Stimulated activated CD4-positive, alpha-beta T cell treated with anti-CD3 and anti-CD28 coated beads, Interleukin-12 subunit alpha, Interleukin-12 subunit beta, amount 100 ng/mL, for 4 hours (primary cell): ENCODE data around the gene PRPS2.
A peak's percentile ranks its signal among the peaks of the same experiment; 100 is the strongest.

Experiments used
- DNase-seq: peaks from one replicate; pipeline ENCODE4 v3.0.0-alpha.2; 2020

Gene PRPS2

GRCh38 chrX:12791257-12792228 is at the start of gene PRPS2:
Gene PRPS2 (plus strand): TSS chrX:12791412. CDS start chrX:12791498, 86 bp downstream.
- peak; percentile 71 for DNase-seq

DNA sequence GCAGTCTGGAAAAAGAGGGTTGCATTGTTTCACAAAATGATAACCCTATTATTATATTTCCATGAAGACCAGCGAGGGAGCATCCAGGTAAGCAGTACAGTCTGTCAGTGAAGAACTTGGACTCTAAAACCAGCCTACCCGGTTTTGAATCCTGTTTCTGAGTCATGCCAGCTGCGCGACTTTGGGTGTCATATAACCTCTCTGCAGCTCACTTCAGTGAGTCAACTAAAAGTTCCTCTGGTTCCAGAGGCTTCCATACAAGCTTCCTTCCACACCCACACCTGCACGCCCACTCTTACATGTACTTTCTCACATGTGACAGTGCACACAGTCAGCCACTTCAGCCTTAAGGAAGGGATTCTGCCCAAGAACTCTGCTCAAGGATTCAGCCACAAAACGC is 49.8 kb upstream of the PRPS2 start:
- DNase-seq = no peak

GRCh38 chrX:12747433-12747832 is 43.8 kb upstream of the PRPS2 start:
- no peak for DNase-seq

- no peak for DNase-seq
These were observed 39.3 kb upstream of the PRPS2 start for GRCh38 chrX:12751887-12752286.

- no peak for DNase-seq
These were observed 37.8 kb upstream of the PRPS2 start for GRCh38 chrX:12753366-12753765.

GRCh38 chrX:12758291-12758690 is 32.9 kb upstream of the PRPS2 start:
- no peak for DNase-seq

- DNase-seq = no peak
These were observed 23.4 kb upstream of the PRPS2 start for GRCh38 chrX:12767856-12768255.

DNA sequence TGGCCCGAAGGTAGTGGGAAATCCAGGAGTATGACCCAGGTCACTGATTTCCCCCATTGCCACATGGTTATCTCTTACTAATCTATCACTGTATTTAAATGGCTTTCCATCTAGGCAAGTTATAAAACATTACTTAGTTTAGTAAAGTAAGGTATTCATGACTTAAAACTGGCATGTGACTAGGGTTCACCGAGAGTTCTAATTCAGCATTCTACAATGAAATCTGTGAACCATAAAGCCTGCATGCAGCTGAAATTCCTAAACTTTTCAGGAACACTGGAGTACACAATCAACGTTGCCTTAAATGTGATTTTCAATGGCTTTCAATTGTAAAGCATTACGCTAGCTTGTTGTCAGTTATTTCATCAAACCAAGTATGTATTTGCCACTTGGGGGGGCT is 22.7 kb upstream of the PRPS2 start:
- no peak for DNase-seq

DNA sequence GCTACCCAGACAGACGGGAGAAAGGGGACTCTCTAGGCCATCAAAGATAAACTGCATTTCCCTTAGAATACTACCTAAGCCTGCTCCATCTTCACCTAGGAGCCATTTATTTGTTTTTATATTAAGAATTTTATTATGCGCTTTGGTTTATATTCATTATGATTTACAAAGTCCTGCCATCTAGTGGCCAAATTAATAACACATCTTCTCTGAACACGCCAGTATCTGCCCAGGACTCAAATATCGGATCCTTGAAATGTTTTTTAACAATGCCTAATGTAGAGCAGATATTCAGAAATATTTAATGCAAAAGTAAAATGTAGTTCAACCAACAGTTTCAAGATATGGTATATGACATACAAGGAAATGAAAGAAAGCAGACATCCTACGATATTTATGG is 20.8 kb upstream of the PRPS2 start:
- DNase-seq = no peak

GRCh38 chrX:12771445-12772069 is 19.7 kb upstream of the PRPS2 start:
- DNase-seq = peak; percentile 61

DNA sequence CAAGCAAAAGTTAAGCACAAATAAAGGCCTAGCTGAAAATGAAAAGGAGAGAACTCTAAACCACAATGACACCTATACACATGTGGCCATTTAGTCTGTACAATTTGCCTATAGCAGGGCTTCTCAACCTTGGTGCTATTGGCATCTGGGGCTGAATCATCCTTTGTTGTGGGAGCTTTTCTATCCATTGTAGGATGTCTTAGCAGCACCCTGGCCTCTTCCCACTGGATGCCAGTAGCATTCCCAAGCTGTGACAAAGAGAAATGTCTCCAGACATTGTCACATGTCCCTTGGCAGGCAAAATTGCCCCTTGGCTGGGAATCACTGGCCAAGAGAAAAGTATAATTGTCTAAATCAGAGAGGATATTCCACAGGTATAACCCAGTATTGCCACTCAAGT is 13.5 kb upstream of the PRPS2 start:
- no peak for DNase-seq

- no peak for DNase-seq
These were observed 11.7 kb upstream of the PRPS2 start for GRCh38 chrX:12779534-12779933.

DNA sequence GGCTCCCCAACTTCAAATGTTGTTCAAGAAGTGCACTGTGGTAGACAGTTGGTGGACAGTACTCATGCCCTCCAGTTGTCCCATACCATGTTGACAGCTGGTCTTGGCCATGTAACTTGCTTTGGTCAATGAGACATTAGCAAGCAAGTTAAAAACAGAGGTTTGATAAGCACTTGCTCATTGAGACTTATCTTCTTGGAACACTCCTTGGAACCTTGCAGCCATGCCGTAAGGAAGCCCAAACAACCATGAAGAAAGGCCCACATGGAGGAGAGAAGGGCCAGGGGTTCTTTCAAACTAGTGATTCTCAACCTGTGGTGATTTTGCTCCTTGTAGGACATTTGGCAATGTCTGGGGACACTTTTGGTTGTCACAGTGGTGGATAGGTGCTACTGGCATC is 2.6 kb upstream of the PRPS2 start:
- no peak for DNase-seq

DNA sequence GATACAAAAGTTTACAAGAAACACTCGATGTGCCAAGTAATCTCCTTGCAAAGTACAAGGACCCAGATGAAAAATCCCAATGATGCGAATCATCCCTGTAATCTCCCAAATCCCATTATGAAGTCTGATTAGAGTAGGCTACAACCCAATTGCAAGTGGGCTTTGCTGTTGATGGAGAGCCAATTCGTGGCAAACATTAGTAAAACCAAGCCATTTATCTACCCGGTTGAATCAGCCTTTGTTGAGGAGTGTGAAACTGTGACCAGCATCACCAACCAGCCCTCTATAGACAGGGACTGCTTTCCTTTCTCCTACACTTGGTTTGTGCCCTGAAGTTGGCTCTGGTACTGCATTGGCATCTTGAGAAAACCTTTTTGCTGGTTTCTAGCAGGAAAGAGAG is 1.2 kb upstream of the PRPS2 start:
- no peak for DNase-seq

DNA sequence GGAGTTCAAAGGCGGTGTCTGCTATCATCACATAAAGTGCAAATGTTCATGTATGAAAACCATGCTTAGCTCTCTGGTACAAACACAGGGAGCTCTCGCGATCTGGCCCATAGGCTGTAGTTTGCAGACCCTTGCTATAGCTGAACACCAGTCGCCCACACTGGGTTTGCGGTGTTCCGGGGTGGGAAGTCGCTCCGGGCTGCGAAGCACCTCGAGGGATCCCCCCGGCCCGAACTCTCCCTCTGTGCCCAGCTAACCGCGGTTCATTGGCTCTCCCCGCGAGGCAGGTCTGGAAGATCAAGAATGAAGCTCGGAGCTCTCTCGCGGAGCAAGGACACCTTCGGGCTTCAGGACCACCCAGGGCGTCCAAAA is 341 bp upstream of the PRPS2 start:
- DNase-seq = peak; percentile 4

- DNase-seq = no peak
These were observed 1.5 kb downstream of the PRPS2 start for GRCh38 chrX:12792711-12793110.

- no peak for DNase-seq
These were observed 3.4 kb downstream of the PRPS2 start for GRCh38 chrX:12794654-12795053.

GRCh38 chrX:12798601-12799000 is 7.4 kb downstream of the PRPS2 start:
- no peak for DNase-seq

- DNase-seq = no peak
These were observed 7.9 kb downstream of the PRPS2 start for GRCh38 chrX:12799118-12799517.

- no peak for DNase-seq
These were observed 11.5 kb downstream of the PRPS2 start for GRCh38 chrX:12802741-12803140.

GRCh38 chrX:12804655-12805054 is 13.4 kb downstream of the PRPS2 start:
- no peak for DNase-seq

DNA sequence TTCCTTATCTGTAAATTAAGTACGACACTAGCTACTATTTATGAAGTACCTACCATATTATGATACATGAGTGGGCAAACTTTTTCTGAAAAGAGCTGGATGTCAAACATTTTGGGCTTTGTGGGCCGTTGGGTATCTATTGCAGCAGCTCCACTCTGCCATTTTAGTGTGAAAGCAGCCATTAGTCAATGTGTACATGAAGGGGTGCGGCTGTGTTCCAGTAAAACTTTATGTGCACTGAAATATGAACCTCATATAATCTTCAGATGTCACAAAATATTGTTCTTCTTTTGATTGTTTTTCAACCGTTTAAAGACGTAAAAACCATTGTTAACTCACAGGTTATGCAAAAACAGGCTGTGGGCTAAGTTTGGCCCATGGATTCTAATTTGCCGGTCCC is 14.1 kb downstream of the PRPS2 start:
- DNase-seq = no peak

- no peak for DNase-seq
These were observed 20.4 kb downstream of the PRPS2 start for GRCh38 chrX:12811658-12812057.

- no peak for DNase-seq
These were observed 23.2 kb downstream of the PRPS2 start for GRCh38 chrX:12814420-12814819.
